Astrocyte (in vitro differentiated cells and primary cell): ENCODE measurements around the gene FANCD2. TPM values are rescaled to one million over a fixed set of nuclear protein-coding genes. Genes with fewer than 3 reads are reported as not detected.

Experiments used
- DNase-seq: peaks from one replicate; pipeline ENCODE4 v3.0.0-alpha.2; 2010; ENCODE audit warnings: low read depth
- FAIRE-seq: peaks from 2 replicates; lab custom pipeline; 2011; peaks lifted over from hg19 to GRCh38; lab: Jason Lieb, UNC
- H2AFZ ChIP-seq: 2 replicates; pipeline ENCODE4 v1.6.0; 2012; ENCODE audit warnings: low read depth, low read length, inconsistent platforms
- H3K27ac ChIP-seq: 2 replicates; pipeline ENCODE4 v1.5.1; 2011; ENCODE audit warnings: low read depth, low read length, inconsistent platforms
- H3K27me3 ChIP-seq: 2 replicates; pipeline ENCODE4 v1.6.0; 2011; ENCODE audit warnings: low read length, inconsistent platforms; ENCODE audit not compliant: insufficient read depth
- H3K36me3 ChIP-seq: 2 replicates; pipeline ENCODE4 v1.5.1; 2011; ENCODE audit warnings: low read length, inconsistent platforms; ENCODE audit not compliant: insufficient read depth
- H3K4me1 ChIP-seq: 2 replicates; pipeline ENCODE4 v1.5.1; 2011; ENCODE audit warnings: low read length, inconsistent platforms; ENCODE audit not compliant: insufficient read depth
- H3K4me2 ChIP-seq: 2 replicates; pipeline ENCODE4 v1.6.0; 2012; ENCODE audit warnings: low read length, inconsistent platforms
- H3K4me3 ChIP-seq: 2 replicates; pipeline ENCODE4 v1.5.1; 2011; ENCODE audit warnings: low read depth, mild to moderate bottlenecking, low read length, inconsistent platforms; ENCODE audit not compliant: insufficient read depth
- H3K79me2 ChIP-seq: 2 replicates; pipeline ENCODE4 v1.6.0; 2012; ENCODE audit warnings: mild to moderate bottlenecking, low read length, inconsistent platforms; ENCODE audit not compliant: insufficient read depth
- H3K9ac ChIP-seq: 2 replicates; pipeline ENCODE4 v1.6.0; 2012; ENCODE audit warnings: mild to moderate bottlenecking, low read length, inconsistent platforms
- H3K9me3 ChIP-seq: 2 replicates; pipeline ENCODE4 v1.5.1; 2012; ENCODE audit warnings: low read depth, mild to moderate bottlenecking, low read length, inconsistent platforms; ENCODE audit not compliant: insufficient read depth
- H4K20me1 ChIP-seq: 2 replicates; pipeline ENCODE4 v1.6.0; 2012; ENCODE audit warnings: low read length, inconsistent platforms; ENCODE audit not compliant: insufficient read depth
- H3K27ac Mint-ChIP-seq: one replicate; pipeline ENCODE4 v1.8.0; 2021; ENCODE audit warnings: mild to moderate bottlenecking, mixed read lengths; ENCODE audit not compliant: unreplicated experiment
- H3K27me3 Mint-ChIP-seq: one replicate; pipeline ENCODE4 v1.8.0; 2021; ENCODE audit warnings: low read depth, mixed read lengths; ENCODE audit not compliant: unreplicated experiment
- H3K36me3 Mint-ChIP-seq: one replicate; pipeline ENCODE4 v1.8.0; 2021; ENCODE audit warnings: low read depth, mixed read lengths; ENCODE audit not compliant: unreplicated experiment
- H3K4me1 Mint-ChIP-seq: one replicate; pipeline ENCODE4 v1.8.0; 2021; ENCODE audit warnings: low read depth, mixed read lengths; ENCODE audit not compliant: unreplicated experiment
- H3K4me3 Mint-ChIP-seq: one replicate; pipeline ENCODE4 v1.8.0; 2021; ENCODE audit warnings: mild to moderate bottlenecking, moderate library complexity, mixed read lengths; ENCODE audit not compliant: unreplicated experiment
- H3K9me3 Mint-ChIP-seq: one replicate; pipeline ENCODE4 v1.8.0; 2021; ENCODE audit warnings: mild to moderate bottlenecking, mixed read lengths; ENCODE audit not compliant: unreplicated experiment
- EZH2 ChIP-seq: IDR thresholded peaks from 2 replicates; pipeline ENCODE4 v1.6.1; 2012; ENCODE audit warnings: mild to moderate bottlenecking, low read length, inconsistent platforms; ENCODE audit not compliant: insufficient read depth
- total RNA-seq: library from RNA; stranded (reverse); gene quantifications from 2 replicates; pipeline ENCODE4 v1.2.1, GENCODE V29; 2021
- TF ChIP-seq, protein P1 (sequence below): IDR thresholded peaks from 2 replicates; pipeline ENCODE4 v1.5.1; 2011; ENCODE audit warnings: low read depth, mild to moderate bottlenecking, inconsistent platforms, low read length, moderate library complexity; ENCODE audit not compliant: insufficient read depth

The FANCD2 gene
- total RNA-seq, 1 donor from 2014 or later = 3.7 TPM

DNA sequence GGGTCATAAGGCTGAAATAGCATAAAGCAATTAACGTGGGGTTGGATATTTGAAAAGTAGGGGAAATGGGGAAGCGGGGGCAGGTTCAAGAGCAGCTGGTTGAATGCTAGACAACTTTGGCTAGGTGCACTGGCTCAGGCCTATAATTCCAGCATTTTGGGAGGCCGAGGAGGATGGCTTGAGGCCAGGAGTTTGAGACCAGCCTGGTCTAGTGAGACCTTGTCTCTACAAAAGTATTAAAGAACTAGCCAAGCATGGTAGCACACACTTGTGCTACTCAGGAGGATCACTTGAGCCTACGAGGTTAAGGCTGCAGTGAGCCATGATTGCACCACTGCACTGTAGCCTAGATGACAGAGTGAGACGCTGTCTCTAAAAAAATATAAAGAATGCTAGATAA lies 6.9 kb upstream of the FANCD2 start:
- H3K36me3 ChIP-seq = peaks cover 14% of the 10 kb centered on the region
- peaks cover under 1% of the 10 kb centered on the region for H3K79me2 ChIP-seq
- FAIRE-seq (no peak), DNase-seq (no peak)
- H3K27ac ChIP-seq = no peak overlapping the region
- H3K9me3 ChIP-seq = no peaks in the 10 kb centered on the region
- no peak overlapping the region for H3K4me3 ChIP-seq
- no peak overlapping the region for H3K4me2 ChIP-seq
- TF ChIP-seq, protein P1, sequence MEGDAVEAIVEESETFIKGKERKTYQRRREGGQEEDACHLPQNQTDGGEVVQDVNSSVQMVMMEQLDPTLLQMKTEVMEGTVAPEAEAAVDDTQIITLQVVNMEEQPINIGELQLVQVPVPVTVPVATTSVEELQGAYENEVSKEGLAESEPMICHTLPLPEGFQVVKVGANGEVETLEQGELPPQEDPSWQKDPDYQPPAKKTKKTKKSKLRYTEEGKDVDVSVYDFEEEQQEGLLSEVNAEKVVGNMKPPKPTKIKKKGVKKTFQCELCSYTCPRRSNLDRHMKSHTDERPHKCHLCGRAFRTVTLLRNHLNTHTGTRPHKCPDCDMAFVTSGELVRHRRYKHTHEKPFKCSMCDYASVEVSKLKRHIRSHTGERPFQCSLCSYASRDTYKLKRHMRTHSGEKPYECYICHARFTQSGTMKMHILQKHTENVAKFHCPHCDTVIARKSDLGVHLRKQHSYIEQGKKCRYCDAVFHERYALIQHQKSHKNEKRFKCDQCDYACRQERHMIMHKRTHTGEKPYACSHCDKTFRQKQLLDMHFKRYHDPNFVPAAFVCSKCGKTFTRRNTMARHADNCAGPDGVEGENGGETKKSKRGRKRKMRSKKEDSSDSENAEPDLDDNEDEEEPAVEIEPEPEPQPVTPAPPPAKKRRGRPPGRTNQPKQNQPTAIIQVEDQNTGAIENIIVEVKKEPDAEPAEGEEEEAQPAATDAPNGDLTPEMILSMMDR = no peak
- TF ChIP-seq EZH2 = no peak
- H2AFZ ChIP-seq = no peak overlapping the region
- no peak overlapping the region for H3K9ac ChIP-seq
- Mint-ChIP-seq H3K36me3 (peaks cover 22% of the 10 kb centered on the region), H3K27me3 (no peaks in the 10 kb centered on the region), H3K4me1 (peaks cover 26% of the 10 kb centered on the region), H3K4me3 (no peak overlapping the region), H3K27ac (no peak overlapping the region), H3K9me3 (no peaks in the 10 kb centered on the region)
- peaks cover 39% of the 10 kb centered on the region for H4K20me1 ChIP-seq
- peaks cover 33% of the 10 kb centered on the region for H3K4me1 ChIP-seq
- no peaks in the 10 kb centered on the region for H3K27me3 ChIP-seq

DNA sequence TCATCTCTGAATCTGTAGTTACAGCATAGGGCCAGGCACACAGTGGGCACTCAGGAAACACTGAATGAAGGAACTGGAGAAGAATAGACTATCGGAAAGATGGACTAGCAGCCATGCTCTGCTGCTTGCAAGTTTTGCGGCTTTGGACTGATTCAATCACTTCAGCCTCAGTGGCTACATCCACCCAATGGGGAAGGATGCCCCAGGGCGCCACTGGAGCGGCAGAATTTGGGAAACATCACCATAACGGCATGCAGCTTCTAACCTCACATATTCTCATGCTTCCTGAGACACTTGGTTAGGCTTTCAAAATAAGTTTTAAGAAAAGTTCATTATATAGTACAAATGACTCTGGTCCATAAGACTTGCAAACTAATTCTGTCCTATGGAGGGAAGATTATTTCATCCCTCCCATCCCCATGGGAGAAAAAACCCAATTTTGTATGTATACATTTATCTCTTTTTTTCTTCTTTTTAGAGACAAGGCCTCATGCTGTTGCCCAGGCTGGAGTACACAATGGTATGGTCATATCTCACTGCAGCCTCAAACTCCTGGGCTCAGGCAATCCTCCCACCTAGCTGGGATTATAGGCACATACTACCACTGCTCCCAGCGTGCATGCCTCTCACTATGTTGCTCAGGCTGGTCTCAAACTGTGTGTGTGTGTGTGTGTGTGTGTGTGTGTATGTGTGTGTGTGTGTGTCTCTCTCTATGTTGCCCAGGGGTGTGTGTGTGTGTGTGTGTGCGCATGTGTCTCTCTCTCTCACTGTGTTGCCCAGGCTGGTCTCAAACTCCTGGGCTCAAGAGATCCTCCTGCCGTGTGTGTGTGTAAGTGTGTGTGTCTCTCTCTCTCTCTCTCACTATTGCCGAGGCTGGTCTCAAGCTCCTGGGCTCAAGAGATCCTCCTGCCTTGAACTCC lies 4.1 kb upstream of the FANCD2 start:
- peaks cover 38% of the 10 kb centered on the region for H4K20me1 ChIP-seq
- peaks cover 14% of the 10 kb centered on the region for H3K36me3 ChIP-seq
- H3K27ac Mint-ChIP-seq = no peak overlapping the region
- no peak overlapping the region for H3K4me3 Mint-ChIP-seq
- H3K4me1 Mint-ChIP-seq = peaks cover 14% of the 10 kb centered on the region
- no peak overlapping the region for H3K4me2 ChIP-seq
- H3K4me1 ChIP-seq = peaks cover 36% of the 10 kb centered on the region
- H3K27ac ChIP-seq = no peak overlapping the region
- H3K79me2 ChIP-seq = peaks cover 27% of the 10 kb centered on the region
- H3K9me3 Mint-ChIP-seq = no peaks in the 10 kb centered on the region
- H3K27me3 ChIP-seq = no peaks in the 10 kb centered on the region
- H3K4me3 ChIP-seq = no peak overlapping the region
- H3K9ac ChIP-seq = no peak overlapping the region
- no peaks in the 10 kb centered on the region for H3K27me3 Mint-ChIP-seq
- DNase-seq = no peak
- FAIRE-seq = no peak
- TF ChIP-seq EZH2 = no peak
- no peak overlapping the region for H2AFZ ChIP-seq
- H3K9me3 ChIP-seq = no peaks in the 10 kb centered on the region
- peaks cover 22% of the 10 kb centered on the region for H3K36me3 Mint-ChIP-seq

DNA sequence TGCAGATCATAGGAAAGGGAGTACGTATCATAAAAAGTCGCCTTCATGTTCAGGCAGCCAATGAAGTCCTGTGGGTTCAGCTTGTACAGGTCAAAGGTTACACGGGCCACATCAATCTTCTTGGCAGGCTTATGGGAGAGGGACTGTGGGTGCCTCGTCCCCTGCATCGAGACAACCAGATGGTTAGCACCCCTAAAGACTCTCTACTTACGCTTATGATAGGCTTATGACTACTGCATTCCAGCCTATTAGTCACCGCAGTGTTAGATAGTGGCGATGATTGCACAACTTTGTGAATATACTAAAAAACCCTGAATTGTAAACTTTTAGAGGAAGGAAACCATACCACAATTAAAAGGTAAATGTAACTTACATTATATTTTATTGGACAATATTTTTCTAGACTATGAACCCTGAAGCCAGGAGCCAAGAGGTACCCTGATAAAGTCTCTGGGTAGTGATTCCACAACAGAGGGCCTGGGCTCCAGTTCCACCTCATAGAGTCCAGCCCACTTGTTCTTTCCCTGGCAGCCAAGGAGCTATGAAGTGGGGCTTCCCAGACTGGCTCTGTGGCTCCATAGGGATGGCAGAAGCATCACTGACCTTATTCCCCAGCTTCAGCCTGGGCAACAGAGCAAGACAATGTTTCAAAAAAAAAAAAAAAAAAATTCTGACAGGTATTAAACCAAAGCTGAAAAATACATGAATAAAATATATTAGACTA lies 2.5 kb upstream of the FANCD2 start:
- peak overlapping the region; percentile 9 for H3K27ac Mint-ChIP-seq
- Histone ChIP-seq H3K27me3 (no peaks in the 10 kb centered on the region), H3K79me2 (peaks cover 31% of the 10 kb centered on the region), H3K36me3 (peaks cover 11% of the 10 kb centered on the region), H3K4me1 (peaks cover 32% of the 10 kb centered on the region), H4K20me1 (peaks cover 30% of the 10 kb centered on the region), H3K9me3 (no peaks in the 10 kb centered on the region), H3K27ac (peak overlapping the region; percentile 77), H2AFZ (no peak overlapping the region), H3K4me2 (peak overlapping the region; percentile 68), H3K9ac (peak overlapping the region; percentile 34), H3K4me3 (no peak overlapping the region)
- peak; percentile 89 for DNase-seq
- peaks cover 10% of the 10 kb centered on the region for H3K4me1 Mint-ChIP-seq
- no peak for FAIRE-seq
- H3K9me3 Mint-ChIP-seq = no peaks in the 10 kb centered on the region
- TF ChIP-seq, protein P1 = no peak
- TF ChIP-seq EZH2 = no peak
- H3K36me3 Mint-ChIP-seq = peaks cover 22% of the 10 kb centered on the region
- no peaks in the 10 kb centered on the region for H3K27me3 Mint-ChIP-seq
- peak overlapping the region; percentile 31 for H3K4me3 Mint-ChIP-seq
